GM04504 (cell line): ENCODE results near the gene CLTCL1.
"Not testable (repeated sequence)": the region's sequence is repeated elsewhere in the genome, so short reads cannot be mapped to it uniquely, and the experiment has no call there.

Experiments
- DNase-seq: peaks from one replicate; pipeline ENCODE4 v3.0.0-alpha.2; 2012; ENCODE audit warnings: low read depth

CLTCL1 gene

DNA sequence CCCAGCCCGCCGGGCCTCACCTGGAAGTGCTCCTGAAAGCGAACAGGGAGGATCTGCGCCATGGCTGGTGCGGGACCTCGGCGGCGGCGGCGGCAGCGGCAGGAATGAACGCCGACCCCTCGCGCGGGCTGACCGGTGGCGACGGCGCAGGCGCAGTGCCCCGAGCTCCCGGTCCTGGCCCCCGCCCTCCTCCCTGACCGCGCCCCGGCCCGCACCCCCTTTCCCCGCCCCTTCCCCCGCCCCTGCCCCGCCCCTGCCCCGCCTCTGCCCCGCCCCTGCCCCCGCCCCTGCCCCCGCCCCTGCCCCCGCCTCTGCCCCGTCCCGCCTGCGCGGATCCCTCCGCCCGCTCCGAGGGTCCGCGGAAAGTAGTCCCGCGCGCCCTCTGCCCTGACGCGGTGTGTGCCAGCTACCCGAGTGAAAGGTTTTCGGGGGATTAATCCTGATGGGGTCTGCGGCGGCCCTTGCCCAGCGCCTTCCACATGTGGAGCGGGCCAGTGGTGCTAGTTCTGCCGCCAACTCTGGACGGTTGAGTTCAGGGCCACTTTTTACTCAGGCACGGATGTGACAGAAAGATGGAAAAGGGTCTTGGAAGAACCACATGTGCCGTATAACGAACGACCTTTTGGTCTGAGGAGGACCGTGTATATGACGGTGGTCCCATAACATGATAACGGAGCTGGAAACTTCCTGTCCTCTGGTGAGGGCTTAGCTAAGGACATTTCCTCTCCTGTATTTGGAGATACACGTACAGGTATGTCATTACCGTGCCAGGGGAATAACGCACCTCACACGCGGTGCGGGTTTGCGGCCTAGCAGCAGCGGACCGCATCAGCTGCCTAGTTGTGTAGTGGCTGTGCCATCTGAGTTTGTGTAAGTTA is at the start of gene CLTCL1:
Gene CLTCL1, minus strand, starts transcription at position 140 of the 878 bp plus-strand sequence. Its CDS starts 78 bp downstream, at position 62.
- DNase-seq = no peak

- DNase-seq = no peak
Measured at GRCh38 chr22:19337137-19337536, 45.6 kb upstream of the CLTCL1 start.

- no peak for DNase-seq
Measured at GRCh38 chr22:19336133-19337075, 44.9 kb upstream of the CLTCL1 start.

DNA sequence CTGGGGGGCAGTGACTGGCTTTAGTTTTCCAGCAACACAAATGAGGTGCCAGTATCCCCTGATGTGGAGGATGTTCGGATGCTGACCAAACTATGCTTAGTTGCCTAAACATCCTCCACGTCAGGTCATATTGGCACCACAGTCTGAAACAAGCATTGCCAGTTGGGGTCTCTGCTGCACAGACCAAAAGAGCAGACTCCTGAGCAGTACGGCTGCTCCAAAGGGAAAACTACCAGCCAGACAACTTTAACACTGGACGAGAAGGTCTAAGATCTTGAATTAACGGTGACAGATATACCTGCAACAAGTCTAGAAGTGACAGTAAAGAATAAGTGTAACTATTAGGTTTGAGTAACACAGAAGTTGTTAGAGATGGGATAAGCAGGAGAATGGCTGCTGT is 40.5 kb upstream of the CLTCL1 start:
- DNase-seq = no peak

DNA sequence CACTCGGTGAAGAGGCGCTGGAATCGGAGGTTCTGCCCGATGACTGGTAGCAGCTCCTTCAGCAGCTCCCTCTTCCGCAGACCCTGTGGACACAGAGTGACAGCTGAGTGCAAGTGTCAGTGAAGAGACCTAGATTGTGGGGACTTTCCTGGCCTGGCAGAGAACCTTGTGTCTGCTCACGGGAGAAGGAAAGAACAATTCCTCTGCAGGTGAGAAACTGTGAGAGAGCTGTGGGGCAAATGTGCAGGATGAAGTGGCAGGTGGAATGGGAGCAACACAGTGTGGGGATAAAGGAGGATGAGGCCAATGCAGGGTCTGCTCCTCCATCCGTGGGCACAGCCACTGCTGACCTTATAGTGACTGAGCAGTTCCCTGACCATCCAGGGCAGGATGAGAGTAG is 40.0 kb upstream of the CLTCL1 start:
- no peak for DNase-seq

- DNase-seq = no peak
Measured at GRCh38 chr22:19330865-19331418, 39.4 kb upstream of the CLTCL1 start.

DNA sequence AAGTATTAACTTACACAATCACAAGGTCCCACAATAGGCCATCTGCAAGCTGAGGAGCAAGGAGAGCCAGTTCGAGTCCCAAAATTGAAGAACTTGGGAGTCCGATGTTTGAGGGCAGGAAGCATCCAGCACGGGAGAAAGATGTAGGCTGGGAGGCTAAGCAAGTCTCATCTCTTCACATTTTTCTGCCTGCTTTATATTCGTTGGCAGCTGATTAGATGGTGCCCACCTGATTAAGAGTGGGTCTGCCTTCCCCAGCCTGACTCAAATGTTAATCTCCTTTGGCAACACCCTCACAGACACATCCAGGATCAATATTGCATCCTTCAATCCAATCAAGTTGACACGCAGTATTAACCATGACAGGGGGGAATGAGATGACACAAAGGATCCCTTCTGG is 38.7 kb upstream of the CLTCL1 start:
- not testable (repeated sequence) for DNase-seq

DNA sequence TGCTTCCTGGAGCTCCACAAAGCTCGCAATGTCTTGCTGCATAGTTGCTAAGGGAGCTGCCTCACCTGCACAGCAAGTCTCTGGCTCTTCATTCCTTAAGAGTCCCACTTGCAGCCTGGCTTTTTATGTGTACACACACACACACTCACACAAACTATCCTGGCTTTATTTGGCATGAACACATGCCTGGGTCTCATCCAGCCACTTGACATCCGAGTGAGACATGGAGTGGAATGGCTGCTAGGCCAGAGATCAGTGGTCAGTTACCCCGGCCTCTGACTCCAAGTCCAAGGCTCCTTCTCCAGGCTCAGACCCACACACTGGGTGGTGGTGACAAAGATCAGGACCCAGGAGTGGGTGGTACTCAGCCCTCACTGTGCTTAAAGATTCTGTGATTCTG is 37.9 kb upstream of the CLTCL1 start:
- DNase-seq = no peak

- DNase-seq = no peak
Measured at GRCh38 chr22:19325296-19325948, 33.9 kb upstream of the CLTCL1 start.

GRCh38 chr22:19323420-19323819 is 31.9 kb upstream of the CLTCL1 start:
- DNase-seq = not testable (repeated sequence)

- DNase-seq = no peak
Measured at GRCh38 chr22:19321757-19322156, 30.2 kb upstream of the CLTCL1 start.

DNA sequence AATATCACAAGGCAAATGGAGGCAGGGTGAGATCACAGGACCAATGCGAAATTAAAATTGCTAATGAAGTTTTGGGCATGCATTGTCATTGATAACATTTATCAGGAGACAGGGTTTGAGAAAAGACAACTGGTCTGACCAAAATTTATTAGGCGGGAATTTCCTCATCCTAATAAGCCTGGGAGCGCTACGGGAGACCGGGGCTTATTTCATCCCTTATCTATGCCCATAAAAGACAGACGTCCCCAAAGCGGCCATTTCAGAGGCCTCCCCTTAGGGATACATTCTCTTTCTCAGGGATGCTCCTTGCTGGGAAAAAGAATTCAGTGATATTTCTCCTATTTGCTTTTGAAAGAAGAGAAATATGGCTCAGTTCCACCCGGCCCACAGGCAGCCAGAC is 28.6 kb upstream of the CLTCL1 start:
- not testable (repeated sequence) for DNase-seq

- DNase-seq = no peak
Measured at GRCh38 chr22:19319281-19319680, 27.8 kb upstream of the CLTCL1 start.

DNA sequence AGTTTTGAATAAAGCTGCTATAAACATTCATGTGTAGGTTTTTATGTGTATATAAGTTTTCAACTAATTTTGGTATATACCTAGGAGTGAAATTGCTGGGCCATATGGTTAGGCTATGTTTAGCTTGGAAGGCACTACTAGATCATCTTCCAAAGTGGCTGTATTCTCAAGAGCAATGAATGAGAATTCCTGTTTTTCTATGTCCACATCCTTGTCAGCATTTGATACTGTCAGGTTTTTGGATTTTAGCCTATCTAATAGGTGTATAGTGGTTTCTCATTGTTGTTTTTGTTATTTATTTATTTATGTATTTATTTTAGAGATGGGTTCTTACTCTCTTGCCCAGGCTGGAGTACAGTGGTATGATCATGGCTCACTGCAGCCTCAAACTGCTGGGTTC is 26.3 kb upstream of the CLTCL1 start:
- DNase-seq = no peak

DNA sequence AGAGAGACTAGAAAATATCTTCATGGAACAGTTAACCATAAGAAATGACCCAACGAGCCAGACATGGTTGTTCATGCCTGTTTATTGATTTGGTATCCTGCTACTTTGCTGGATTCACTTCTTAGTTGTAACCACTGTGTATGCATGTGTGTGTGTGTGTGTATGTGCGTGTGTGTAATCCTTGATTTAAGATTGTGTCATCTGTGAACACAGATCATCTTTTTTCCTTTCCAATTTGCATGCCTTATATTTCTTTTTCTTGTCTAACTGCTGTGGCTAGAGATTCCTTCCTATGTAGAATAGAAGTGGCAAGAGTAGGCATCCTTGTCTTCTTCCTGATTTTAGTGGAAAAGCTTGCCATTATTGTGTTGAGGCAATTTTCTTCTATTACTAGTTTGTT is 16.4 kb upstream of the CLTCL1 start:
- no peak for DNase-seq

DNA sequence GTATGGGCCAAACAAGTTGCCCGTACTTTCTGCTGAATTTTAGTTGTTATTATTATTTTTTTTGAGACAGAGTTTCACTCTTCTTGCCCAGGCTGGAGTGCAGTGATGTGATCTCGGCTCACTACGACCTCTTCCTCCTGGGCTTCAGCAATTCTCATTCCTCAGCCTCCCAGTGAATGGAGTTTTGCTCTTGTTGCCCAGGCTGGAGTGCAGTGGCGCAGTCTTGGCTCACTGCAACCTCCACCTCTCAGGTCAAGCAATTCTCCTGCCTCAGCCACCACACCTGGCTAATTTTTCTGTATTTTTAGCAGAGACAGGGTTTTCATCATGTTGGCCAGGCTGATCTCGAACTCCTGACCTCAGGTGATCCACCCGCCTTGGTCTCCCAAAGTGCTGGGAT is 15.0 kb upstream of the CLTCL1 start:
- DNase-seq = not testable (repeated sequence)

- DNase-seq = no peak
Measured at GRCh38 chr22:19304547-19304946, 13.0 kb upstream of the CLTCL1 start.

GRCh38 chr22:19303785-19304184 is 12.3 kb upstream of the CLTCL1 start:
- no peak for DNase-seq

DNA sequence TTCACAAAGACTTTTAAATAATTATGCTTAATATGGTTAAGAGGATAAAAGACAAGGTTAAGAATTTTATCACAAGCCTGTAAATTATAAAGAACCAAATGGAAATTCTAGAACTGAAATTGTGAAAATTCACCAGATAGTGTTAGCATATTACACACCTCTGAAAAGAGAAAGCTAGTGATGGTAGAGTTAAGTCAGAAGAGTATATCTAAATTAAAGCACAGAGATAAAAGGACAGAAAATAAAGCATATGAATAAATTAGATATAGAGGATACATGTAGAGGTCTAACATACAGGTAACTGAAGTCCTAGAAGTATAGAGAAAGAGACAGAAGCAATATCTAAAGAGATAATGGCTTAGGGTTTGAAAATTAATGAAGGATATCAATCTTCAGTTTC is 4.2 kb upstream of the CLTCL1 start:
- DNase-seq = no peak

DNA sequence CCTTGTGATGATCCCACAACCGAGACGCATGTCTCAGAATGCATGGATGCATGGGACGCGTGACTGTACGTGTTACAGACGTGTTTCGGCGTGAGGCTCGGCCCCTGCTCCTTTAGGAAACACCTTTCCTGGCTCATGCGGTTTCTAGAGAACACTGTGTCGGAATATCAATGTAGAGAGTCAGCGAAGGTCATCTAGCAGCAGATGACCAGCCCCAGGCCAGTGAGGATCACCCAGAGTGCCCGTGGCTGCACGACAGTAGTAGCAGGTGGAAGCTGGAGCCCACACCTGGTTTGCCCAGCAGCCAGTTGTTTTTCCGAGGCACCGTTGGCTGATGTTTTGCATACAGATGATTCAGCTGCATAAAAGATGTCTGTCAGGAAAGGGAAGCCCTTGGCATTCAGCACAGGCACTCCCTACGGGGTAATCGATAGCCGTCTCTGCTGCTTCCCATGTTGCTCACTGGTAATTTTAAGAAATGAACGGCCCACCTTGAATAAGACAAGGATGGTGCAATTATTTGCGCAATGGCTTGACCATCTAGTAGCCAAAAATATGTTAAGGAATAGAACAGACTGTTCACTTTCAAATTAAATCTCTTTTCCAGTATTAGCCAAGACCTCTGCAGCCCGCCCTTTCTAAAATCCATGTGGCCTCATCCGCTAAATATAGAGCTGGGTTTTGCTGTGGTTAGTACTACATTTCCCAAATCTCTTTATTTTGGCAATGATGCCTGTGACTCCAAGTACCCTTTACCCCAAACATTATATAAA is 1.1 kb upstream of the CLTCL1 start:
- DNase-seq = no peak

GRCh38 chr22:19291218-19291579 is 320 bp downstream of the CLTCL1 start:
- DNase-seq = no peak
